Measurements from ENCODE around the gene ADD3. TPM values are rescaled to one million over a fixed set of nuclear protein-coding genes. Genes with fewer than 3 reads are reported as not detected.
"Not testable (repeated sequence)": the region's sequence is repeated elsewhere in the genome, so short reads cannot be mapped to it uniquely, and the experiment has no call there.

The ADD3 gene
- total RNA-seq, 2 donors from 2014 or later, result 183 to 241 TPM

DNA sequence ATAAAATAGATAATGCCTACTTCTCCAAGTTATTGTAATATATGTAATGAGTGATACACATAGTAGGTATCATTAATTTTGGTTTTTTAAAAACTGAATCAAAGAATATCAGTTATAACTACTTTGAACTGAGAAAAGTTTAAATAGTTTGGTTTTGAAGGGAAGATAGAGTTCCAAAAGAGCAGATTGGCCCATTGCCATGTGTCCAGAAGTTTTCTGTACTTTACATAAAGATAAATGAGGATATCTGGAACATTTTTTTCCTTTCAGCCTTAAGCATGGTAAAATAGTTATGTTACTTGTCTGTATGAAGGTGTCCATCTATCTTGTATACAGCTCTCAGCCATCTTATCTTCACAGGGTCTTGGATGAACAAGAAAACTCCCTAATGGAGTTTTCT lies 101.7 kb downstream of the ADD3 start:
- Mint-ChIP-seq H3K36me3 (ENCODE audit: low read depth) (peaks cover 44% of the 10 kb centered on the region), H3K4me1 (peaks cover 10% of the 10 kb centered on the region), H3K27ac (no peak overlapping the region)

DNA sequence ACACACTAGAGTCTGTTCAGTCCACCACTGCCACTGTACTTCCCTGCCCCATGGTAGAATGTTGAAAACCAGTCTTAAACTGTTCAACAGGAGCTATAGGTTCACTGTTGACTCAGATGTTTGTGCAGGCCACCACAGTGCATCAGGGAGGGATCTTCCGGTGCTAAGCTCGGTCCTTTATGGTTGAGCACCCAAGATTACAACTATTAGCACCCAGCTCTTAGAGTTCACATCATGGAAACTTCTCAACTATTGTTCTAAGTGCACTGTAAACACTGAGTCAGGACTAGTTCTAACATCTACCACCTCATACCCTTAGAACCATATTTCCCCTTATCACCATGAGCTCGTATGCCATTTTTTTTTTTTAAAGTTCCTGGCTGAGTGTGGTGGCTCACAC lies 102.6 kb downstream of the ADD3 start:
- H3K27me3 Mint-ChIP-seq (ENCODE audit: insufficient read depth), result no peaks in the 10 kb centered on the region
- Histone ChIP-seq H3K27me3 (ENCODE audit: control insufficient read depth, insufficient read depth, low read length, poor library complexity, severe bottlenecking) (no peaks in the 10 kb centered on the region), H3K36me3 (ENCODE audit: control insufficient read depth, insufficient read depth, low read length) (peaks cover 34% of the 10 kb centered on the region), H3K4me3 (ENCODE audit: low read length) (no peak overlapping the region), H3K9me3 (ENCODE audit: control insufficient read depth, low read length) (no peaks in the 10 kb centered on the region), H3K27ac (ENCODE audit: low read depth, low read length) (no peak overlapping the region), H3K9ac (ENCODE audit: extremely low read depth, low read length, poor library complexity, severe bottlenecking) (no peak overlapping the region), H3K4me1 (ENCODE audit: control insufficient read depth, insufficient read depth, low read length) (no peaks in the 10 kb centered on the region)
- no peaks in the 10 kb centered on the region for H3K9me3 Mint-ChIP-seq
- peaks cover 48% of the 10 kb centered on the region for H3K36me3 Mint-ChIP-seq (ENCODE audit: low read depth)
- 90 to 96% methylated on average over 3 of the region's 3 CpGs for WGBS, 2 experiments (ENCODE audit: insufficient coverage in 1 of 2, insufficient read length in 1 of 2)
- H3K4me1 Mint-ChIP-seq, result peaks cover 10% of the 10 kb centered on the region
- DNase-seq, result no peak
- H3K27ac Mint-ChIP-seq, result no peak overlapping the region
- TF ChIP-seq, protein P1, sequence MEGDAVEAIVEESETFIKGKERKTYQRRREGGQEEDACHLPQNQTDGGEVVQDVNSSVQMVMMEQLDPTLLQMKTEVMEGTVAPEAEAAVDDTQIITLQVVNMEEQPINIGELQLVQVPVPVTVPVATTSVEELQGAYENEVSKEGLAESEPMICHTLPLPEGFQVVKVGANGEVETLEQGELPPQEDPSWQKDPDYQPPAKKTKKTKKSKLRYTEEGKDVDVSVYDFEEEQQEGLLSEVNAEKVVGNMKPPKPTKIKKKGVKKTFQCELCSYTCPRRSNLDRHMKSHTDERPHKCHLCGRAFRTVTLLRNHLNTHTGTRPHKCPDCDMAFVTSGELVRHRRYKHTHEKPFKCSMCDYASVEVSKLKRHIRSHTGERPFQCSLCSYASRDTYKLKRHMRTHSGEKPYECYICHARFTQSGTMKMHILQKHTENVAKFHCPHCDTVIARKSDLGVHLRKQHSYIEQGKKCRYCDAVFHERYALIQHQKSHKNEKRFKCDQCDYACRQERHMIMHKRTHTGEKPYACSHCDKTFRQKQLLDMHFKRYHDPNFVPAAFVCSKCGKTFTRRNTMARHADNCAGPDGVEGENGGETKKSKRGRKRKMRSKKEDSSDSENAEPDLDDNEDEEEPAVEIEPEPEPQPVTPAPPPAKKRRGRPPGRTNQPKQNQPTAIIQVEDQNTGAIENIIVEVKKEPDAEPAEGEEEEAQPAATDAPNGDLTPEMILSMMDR (conservative IDR thresholded peaks at IDR 0.05), result no peak
- H3K4me3 Mint-ChIP-seq, result no peak overlapping the region

More for the DNA sequence above, 101.7 kb downstream of the ADD3 start:
- Mint-ChIP-seq H3K9me3 (no peaks in the 10 kb centered on the region), H3K27me3 (ENCODE audit: insufficient read depth) (no peaks in the 10 kb centered on the region), H3K4me3 (no peak overlapping the region)
- H3K9ac ChIP-seq (ENCODE audit: extremely low read depth, low read length, poor library complexity, severe bottlenecking), result no peak overlapping the region
- no peaks in the 10 kb centered on the region for H3K9me3 ChIP-seq (ENCODE audit: control insufficient read depth, low read length)
- peaks cover 33% of the 10 kb centered on the region for H3K36me3 ChIP-seq (ENCODE audit: control insufficient read depth, insufficient read depth, low read length)
- H3K4me1 ChIP-seq (ENCODE audit: control insufficient read depth, insufficient read depth, low read length), result no peaks in the 10 kb centered on the region
- no peaks in the 10 kb centered on the region for H3K27me3 ChIP-seq (ENCODE audit: control insufficient read depth, insufficient read depth, low read length, poor library complexity, severe bottlenecking)
- TF ChIP-seq, protein P1 (conservative IDR thresholded peaks at IDR 0.05), result no peak
- no peak for DNase-seq
- H3K27ac ChIP-seq (ENCODE audit: low read depth, low read length), result no peak overlapping the region
- no peak overlapping the region for H3K4me3 ChIP-seq (ENCODE audit: low read length)

GRCh38 chr10:110113670-110114337 lies 106.0 kb downstream of the ADD3 start:
- H3K36me3 Mint-ChIP-seq (ENCODE audit: low read depth), result peaks cover 73% of the 10 kb centered on the region
- peaks cover 56% of the 10 kb centered on the region for H3K36me3 ChIP-seq (ENCODE audit: control insufficient read depth, insufficient read depth, low read length)
- no peak overlapping the region for H3K4me3 ChIP-seq (ENCODE audit: low read length)
- H3K27me3 ChIP-seq (ENCODE audit: control insufficient read depth, insufficient read depth, low read length, poor library complexity, severe bottlenecking), result no peaks in the 10 kb centered on the region
- H3K4me1 ChIP-seq (ENCODE audit: control insufficient read depth, insufficient read depth, low read length), result no peaks in the 10 kb centered on the region
- no peak overlapping the region for H3K27ac ChIP-seq (ENCODE audit: low read depth, low read length)
- TF ChIP-seq, protein P1 (conservative IDR thresholded peaks at IDR 0.05), result peak; percentile 41
- no peaks in the 10 kb centered on the region for H3K27me3 Mint-ChIP-seq (ENCODE audit: insufficient read depth)
- no peaks in the 10 kb centered on the region for H3K4me1 Mint-ChIP-seq
- no peak overlapping the region for H3K9ac ChIP-seq (ENCODE audit: extremely low read depth, low read length, poor library complexity, severe bottlenecking)
- H3K9me3 ChIP-seq (ENCODE audit: control insufficient read depth, low read length), result no peaks in the 10 kb centered on the region
- no peaks in the 10 kb centered on the region for H3K9me3 Mint-ChIP-seq
- H3K4me3 Mint-ChIP-seq, result no peak overlapping the region
- H3K27ac Mint-ChIP-seq, result no peak overlapping the region
- 94 to 98% methylated on average over 4 of the region's 4 CpGs for WGBS, 2 experiments (ENCODE audit: insufficient coverage in 1 of 2, insufficient read length in 1 of 2)
- DNase-seq, result no peak

DNA sequence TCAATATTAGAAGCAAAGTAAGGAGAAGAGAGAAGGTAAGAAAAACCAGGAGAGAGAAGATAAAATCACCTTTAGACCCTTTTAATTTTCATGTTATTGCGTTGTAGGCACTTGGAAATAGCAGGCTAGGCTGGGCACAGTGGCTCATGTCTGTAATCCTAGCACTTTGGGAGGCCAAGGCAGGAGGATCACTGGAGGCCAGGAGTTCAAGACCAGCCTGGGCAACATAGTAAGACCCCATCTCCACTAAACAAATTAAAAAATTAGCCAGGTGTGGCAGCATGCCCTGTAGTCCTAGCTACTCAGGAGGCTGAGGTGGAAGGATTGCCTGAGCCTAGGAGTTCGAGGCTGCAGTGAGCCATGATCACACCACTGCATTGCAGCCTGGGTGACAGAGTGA lies 106.9 kb downstream of the ADD3 start:
- H3K4me3 ChIP-seq (ENCODE audit: low read length); H3K27me3 ChIP-seq (ENCODE audit: control insufficient read depth, insufficient read depth, low read length, poor library complexity, severe bottlenecking); H3K9me3 Mint-ChIP-seq; H3K9me3 ChIP-seq (ENCODE audit: control insufficient read depth, low read length); H3K27ac Mint-ChIP-seq; H3K4me1 Mint-ChIP-seq; H3K4me3 Mint-ChIP-seq; H3K9ac ChIP-seq (ENCODE audit: extremely low read depth, low read length, poor library complexity, severe bottlenecking); H3K27me3 Mint-ChIP-seq (ENCODE audit: insufficient read depth); H3K27ac ChIP-seq (ENCODE audit: low read depth, low read length); H3K4me1 ChIP-seq (ENCODE audit: control insufficient read depth, insufficient read depth, low read length); DNase-seq: not testable (repeated sequence)
- peaks cover 82% of the 10 kb centered on the region for H3K36me3 Mint-ChIP-seq (ENCODE audit: low read depth)
- WGBS, 2 experiments (ENCODE audit: insufficient coverage in 1 of 2, insufficient read length in 1 of 2), result 86 to 100% methylated on average over 2 of the region's 2 CpGs
- H3K36me3 ChIP-seq (ENCODE audit: control insufficient read depth, insufficient read depth, low read length), result peaks cover 65% of the 10 kb centered on the region
